Hepatocyte (in vitro differentiated cells): Measurements from ENCODE around the gene DNER.

Experiments used
- CTCF ChIP-seq: fragments of 200-600 bp; sonication (generic); IDR thresholded peaks from 2 replicates; pipeline ENCODE4 v1.5.1; 2016; ENCODE audit warnings: antibody characterized with exemption, mild to moderate bottlenecking; ENCODE audit not compliant: poor library complexity
- EZH2 ChIP-seq: fragments of 200-600 bp; sonication (generic); IDR thresholded peaks from 2 replicates; pipeline ENCODE4 v1.6.1; 2016; ENCODE audit warnings: antibody characterized with exemption, mild to moderate bottlenecking, borderline replicate concordance
- EZH2phosphoT487 ChIP-seq: fragments of 200-600 bp; sonication (generic); IDR thresholded peaks from one replicate; pipeline ENCODE4 v1.6.1; 2018; ENCODE audit warnings: antibody characterized with exemption, mild to moderate bottlenecking, low read depth, moderate library complexity; ENCODE audit not compliant: unreplicated experiment, severe bottlenecking

GRCh38 chr2:229342376-229342775, 372.0 kb downstream of the DNER start:
- peak; percentile 52 for TF ChIP-seq CTCF
- no peak for TF ChIP-seq EZH2phosphoT487
- no peak for TF ChIP-seq EZH2
